ENCODE data around the gene PDE9A. TPM values are rescaled to one million over a fixed set of nuclear protein-coding genes. Genes with fewer than 3 reads are reported as not detected.

PDE9A gene
- total and polyA plus RNA-seq, 2 experiments from 2014 or later, result 26.5 to 31.1 TPM

DNA sequence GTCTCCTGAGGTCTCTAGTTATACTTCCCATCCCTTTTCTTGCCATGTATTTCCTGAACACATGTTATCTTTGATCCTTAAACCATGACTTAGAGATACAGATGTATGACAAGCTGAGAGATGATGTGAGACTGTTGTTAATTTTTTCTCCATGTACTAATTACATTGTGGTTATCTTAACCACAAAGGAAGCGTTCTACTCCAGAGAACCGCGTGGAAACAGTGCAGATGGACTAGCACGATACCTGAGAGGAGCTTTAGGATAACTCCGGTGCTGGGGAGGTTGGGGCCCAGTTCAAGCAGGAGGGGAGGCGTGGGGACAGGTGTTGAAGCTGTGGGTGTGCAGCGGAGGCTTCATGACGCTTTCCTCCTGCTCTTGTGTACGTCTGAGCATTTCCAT, 17.5 kb downstream of the PDE9A start:
- no peak overlapping the region for H3K27ac Mint-ChIP-seq
- H3K4me1 ChIP-seq (ENCODE audit: insufficient read depth), result peaks cover 31% of the 10 kb centered on the region
- TF ChIP-seq ZNF331 (CRISPR knock-in tag; IDR thresholded peaks at IDR 0.05; ENCODE audit: low read depth) (no peak), POLR2AphosphoS5 (IDR thresholded peaks at IDR 0.05; ENCODE audit: low read depth) (no peak), ZNF114 (CRISPR knock-in tag; IDR thresholded peaks at IDR 0.05) (no peak), JUNB (IDR thresholded peaks at IDR 0.05; ENCODE audit: unreplicated experiment) (no peak)
- TF ChIP-seq, protein P1, sequence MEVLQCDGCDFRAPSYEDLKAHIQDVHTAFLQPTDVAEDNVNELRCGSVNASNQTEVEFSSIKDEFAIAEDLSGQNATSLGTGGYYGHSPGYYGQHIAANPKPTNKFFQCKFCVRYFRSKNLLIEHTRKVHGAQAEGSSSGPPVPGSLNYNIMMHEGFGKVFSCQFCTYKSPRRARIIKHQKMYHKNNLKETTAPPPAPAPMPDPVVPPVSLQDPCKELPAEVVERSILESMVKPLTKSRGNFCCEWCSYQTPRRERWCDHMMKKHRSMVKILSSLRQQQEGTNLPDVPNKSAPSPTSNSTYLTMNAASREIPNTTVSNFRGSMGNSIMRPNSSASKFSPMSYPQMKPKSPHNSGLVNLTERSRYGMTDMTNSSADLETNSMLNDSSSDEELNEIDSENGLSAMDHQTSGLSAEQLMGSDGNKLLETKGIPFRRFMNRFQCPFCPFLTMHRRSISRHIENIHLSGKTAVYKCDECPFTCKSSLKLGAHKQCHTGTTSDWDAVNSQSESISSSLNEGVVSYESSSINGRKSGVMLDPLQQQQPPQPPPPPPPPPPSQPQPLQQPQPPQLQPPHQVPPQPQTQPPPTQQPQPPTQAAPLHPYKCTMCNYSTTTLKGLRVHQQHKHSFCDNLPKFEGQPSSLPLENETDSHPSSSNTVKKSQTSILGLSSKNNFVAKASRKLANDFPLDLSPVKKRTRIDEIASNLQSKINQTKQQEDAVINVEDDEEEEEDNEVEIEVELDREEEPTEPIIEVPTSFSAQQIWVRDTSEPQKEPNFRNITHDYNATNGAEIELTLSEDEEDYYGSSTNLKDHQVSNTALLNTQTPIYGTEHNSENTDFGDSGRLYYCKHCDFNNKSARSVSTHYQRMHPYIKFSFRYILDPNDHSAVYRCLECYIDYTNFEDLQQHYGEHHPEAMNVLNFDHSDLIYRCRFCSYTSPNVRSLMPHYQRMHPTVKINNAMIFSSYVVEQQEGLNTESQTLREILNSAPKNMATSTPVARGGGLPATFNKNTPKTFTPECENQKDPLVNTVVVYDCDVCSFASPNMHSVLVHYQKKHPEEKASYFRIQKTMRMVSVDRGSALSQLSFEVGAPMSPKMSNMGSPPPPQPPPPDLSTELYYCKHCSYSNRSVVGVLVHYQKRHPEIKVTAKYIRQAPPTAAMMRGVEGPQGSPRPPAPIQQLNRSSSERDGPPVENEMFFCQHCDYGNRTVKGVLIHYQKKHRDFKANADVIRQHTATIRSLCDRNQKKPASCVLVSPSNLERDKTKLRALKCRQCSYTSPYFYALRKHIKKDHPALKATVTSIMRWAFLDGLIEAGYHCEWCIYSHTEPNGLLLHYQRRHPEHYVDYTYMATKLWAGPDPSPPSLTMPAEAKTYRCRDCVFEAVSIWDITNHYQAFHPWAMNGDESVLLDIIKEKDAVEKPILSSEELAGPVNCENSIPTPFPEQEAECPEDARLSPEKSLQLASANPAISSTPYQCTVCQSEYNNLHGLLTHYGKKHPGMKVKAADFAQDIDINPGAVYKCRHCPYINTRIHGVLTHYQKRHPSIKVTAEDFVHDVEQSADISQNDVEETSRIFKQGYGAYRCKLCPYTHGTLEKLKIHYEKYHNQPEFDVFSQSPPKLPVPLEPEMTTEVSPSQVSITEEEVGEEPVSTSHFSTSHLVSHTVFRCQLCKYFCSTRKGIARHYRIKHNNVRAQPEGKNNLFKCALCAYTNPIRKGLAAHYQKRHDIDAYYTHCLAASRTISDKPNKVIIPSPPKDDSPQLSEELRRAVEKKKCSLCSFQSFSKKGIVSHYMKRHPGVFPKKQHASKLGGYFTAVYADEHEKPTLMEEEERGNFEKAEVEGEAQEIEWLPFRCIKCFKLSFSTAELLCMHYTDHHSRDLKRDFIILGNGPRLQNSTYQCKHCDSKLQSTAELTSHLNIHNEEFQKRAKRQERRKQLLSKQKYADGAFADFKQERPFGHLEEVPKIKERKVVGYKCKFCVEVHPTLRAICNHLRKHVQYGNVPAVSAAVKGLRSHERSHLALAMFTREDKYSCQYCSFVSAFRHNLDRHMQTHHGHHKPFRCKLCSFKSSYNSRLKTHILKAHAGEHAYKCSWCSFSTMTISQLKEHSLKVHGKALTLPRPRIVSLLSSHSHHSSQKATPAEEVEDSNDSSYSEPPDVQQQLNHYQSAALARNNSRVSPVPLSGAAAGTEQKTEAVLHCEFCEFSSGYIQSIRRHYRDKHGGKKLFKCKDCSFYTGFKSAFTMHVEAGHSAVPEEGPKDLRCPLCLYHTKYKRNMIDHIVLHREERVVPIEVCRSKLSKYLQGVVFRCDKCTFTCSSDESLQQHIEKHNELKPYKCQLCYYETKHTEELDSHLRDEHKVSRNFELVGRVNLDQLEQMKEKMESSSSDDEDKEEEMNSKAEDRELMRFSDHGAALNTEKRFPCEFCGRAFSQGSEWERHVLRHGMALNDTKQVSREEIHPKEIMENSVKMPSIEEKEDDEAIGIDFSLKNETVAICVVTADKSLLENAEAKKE (CRISPR knock-in tag; IDR thresholded peaks at IDR 0.05), result no peak

More for the DNA sequence above, 17.5 kb downstream of the PDE9A start:
- H4K20me1 ChIP-seq (replicated peaks; ENCODE audit: insufficient read depth), result peaks cover 32% of the 10 kb centered on the region
- peaks cover 17% of the 10 kb centered on the region; the same call in 1 of the 2 replicates for H3F3A ChIP-seq (replicated peaks; ENCODE audit: low read depth)
- H3K9me2 ChIP-seq (ENCODE audit: insufficient read depth), result no peaks in the 10 kb centered on the region
- no peak overlapping the region for H3K4me2 ChIP-seq
- no peak overlapping the region for H3K4me3 Mint-ChIP-seq
- no peaks in the 10 kb centered on the region for H3K27me3 ChIP-seq (ENCODE audit: insufficient read depth)
- no peak overlapping the region for H3K4me3 ChIP-seq
- no peak overlapping the region for H3K27ac ChIP-seq (ENCODE audit: low read depth)
- DNase-seq (ENCODE audit: low spot score) (no peak), ATAC-seq (no peak)
- H3K9me3 Mint-ChIP-seq, result no peaks in the 10 kb centered on the region
- H3K27me3 Mint-ChIP-seq (ENCODE audit: insufficient read depth, low read depth, poor library complexity), result no peaks in the 10 kb centered on the region
- H2AFZ ChIP-seq, result no peak overlapping the region
- H3K36me3 Mint-ChIP-seq (ENCODE audit: low read depth), result peaks cover 3% of the 10 kb centered on the region; the same call in 2 of the 3 replicates
- peaks cover 40% of the 10 kb centered on the region for H3K79me2 ChIP-seq (replicated peaks; ENCODE audit: insufficient read depth)
- no peaks in the 10 kb centered on the region for H3K36me3 ChIP-seq (ENCODE audit: insufficient read depth)
- H3K4me1 Mint-ChIP-seq, result peaks cover 60% of the 10 kb centered on the region
